SK-N-SH (cell line): ENCODE results near the gene HDGFL2.

Experiments
- EP300 ChIP-seq, 2 experiments: IDR thresholded peaks; 2 replicates each; pipeline versions ENCODE4 v1.4.0 to v1.6.1; 2012; ENCODE audit warnings: borderline replicate concordance in 1 of 2, low read depth in 1 of 2, low read length in 1 of 2
- MXI1 ChIP-seq: IDR thresholded peaks from 2 replicates; pipeline ENCODE4 v1.6.1; 2012; ENCODE audit warnings: mild to moderate bottlenecking, low read depth, low read length, improper control_type of control experiment
- POLR2AphosphoS5 ChIP-seq: IDR thresholded peaks from 2 replicates; pipeline ENCODE4 v1.6.1; 2012; ENCODE audit warnings: low read depth, low read length
- RAD21 ChIP-seq: IDR thresholded peaks from 2 replicates; pipeline ENCODE4 v1.6.1; 2012; ENCODE audit warnings: mild to moderate bottlenecking, low read length
- REST ChIP-seq: IDR thresholded peaks from 2 replicates; pipeline ENCODE4 v1.6.1; 2012; ENCODE audit warnings: mild to moderate bottlenecking, low read depth, low read length, moderate library complexity
- RFX5 ChIP-seq: IDR thresholded peaks from 2 replicates; pipeline ENCODE4 v1.6.1; 2012; ENCODE audit warnings: mild to moderate bottlenecking, improper control_type of control experiment, low read length
- TAF1 ChIP-seq: IDR thresholded peaks from 2 replicates; pipeline ENCODE4 v1.6.1; 2012; ENCODE audit warnings: low read depth, mild to moderate bottlenecking, low read length, moderate library complexity, borderline replicate concordance
- TCF12 ChIP-seq: IDR thresholded peaks from 2 replicates; pipeline ENCODE4 v1.4.0; 2012
- YY1 ChIP-seq: IDR thresholded peaks from 2 replicates; pipeline ENCODE4 v1.4.0; 2012; ENCODE audit warnings: low read depth, mild to moderate bottlenecking
- TF ChIP-seq, protein P1 (sequence below): fragments of 200-600 bp; sonication (generic); IDR thresholded peaks from 2 replicates; pipeline ENCODE4 v1.6.1; 2017; ENCODE audit warnings: antibody characterized with exemption, mild to moderate bottlenecking, moderate library complexity
- TF ChIP-seq, protein P2 (sequence below): fragments of 150-350 bp; IDR thresholded peaks from 2 replicates; pipeline ENCODE4 v1.6.1; 2016; ENCODE audit warnings: mild to moderate bottlenecking, low read depth, low read length
- TF ChIP-seq, protein P3 (sequence below): IDR thresholded peaks from 2 replicates; pipeline ENCODE4 v1.4.0; 2012; ENCODE audit warnings: low read depth, borderline replicate concordance

DNA sequence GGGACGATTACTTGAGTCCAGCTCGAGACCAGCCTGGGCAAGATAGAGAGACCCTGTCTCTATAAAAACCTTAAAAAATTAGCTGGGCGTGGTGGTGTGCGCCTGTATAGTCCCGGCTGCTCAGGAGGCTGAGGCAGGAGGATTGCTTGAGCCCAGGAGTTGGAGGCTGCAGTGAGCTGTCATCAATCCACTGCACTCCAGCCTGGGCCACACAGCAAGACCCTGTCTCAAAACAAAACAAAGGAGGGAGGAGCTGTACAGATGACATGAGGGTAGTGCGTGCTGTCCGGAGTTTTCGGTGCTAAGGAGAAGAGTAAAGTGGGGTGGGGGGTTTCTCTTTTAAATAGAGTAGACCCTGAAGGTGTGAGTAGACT is 22.6 kb downstream of the HDGFL2 start:
- TF ChIP-seq, protein P1, sequence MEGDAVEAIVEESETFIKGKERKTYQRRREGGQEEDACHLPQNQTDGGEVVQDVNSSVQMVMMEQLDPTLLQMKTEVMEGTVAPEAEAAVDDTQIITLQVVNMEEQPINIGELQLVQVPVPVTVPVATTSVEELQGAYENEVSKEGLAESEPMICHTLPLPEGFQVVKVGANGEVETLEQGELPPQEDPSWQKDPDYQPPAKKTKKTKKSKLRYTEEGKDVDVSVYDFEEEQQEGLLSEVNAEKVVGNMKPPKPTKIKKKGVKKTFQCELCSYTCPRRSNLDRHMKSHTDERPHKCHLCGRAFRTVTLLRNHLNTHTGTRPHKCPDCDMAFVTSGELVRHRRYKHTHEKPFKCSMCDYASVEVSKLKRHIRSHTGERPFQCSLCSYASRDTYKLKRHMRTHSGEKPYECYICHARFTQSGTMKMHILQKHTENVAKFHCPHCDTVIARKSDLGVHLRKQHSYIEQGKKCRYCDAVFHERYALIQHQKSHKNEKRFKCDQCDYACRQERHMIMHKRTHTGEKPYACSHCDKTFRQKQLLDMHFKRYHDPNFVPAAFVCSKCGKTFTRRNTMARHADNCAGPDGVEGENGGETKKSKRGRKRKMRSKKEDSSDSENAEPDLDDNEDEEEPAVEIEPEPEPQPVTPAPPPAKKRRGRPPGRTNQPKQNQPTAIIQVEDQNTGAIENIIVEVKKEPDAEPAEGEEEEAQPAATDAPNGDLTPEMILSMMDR, result no peak
- TF ChIP-seq, protein P2, sequence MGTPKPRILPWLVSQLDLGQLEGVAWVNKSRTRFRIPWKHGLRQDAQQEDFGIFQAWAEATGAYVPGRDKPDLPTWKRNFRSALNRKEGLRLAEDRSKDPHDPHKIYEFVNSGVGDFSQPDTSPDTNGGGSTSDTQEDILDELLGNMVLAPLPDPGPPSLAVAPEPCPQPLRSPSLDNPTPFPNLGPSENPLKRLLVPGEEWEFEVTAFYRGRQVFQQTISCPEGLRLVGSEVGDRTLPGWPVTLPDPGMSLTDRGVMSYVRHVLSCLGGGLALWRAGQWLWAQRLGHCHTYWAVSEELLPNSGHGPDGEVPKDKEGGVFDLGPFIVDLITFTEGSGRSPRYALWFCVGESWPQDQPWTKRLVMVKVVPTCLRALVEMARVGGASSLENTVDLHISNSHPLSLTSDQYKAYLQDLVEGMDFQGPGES, result no peak
- TF ChIP-seq REST (no peak), MXI1 (no peak), RAD21 (no peak), EP300 (IDR thresholded peaks at IDR 0.05; ENCODE audit: borderline replicate concordance in 1 of 2, low read depth in 1 of 2, low read length in 1 of 2) (no peak), TCF12 (no peak), YY1 (no peak), TAF1 (no peak), POLR2AphosphoS5 (no peak), RFX5 (no peak)
- TF ChIP-seq, protein P3, sequence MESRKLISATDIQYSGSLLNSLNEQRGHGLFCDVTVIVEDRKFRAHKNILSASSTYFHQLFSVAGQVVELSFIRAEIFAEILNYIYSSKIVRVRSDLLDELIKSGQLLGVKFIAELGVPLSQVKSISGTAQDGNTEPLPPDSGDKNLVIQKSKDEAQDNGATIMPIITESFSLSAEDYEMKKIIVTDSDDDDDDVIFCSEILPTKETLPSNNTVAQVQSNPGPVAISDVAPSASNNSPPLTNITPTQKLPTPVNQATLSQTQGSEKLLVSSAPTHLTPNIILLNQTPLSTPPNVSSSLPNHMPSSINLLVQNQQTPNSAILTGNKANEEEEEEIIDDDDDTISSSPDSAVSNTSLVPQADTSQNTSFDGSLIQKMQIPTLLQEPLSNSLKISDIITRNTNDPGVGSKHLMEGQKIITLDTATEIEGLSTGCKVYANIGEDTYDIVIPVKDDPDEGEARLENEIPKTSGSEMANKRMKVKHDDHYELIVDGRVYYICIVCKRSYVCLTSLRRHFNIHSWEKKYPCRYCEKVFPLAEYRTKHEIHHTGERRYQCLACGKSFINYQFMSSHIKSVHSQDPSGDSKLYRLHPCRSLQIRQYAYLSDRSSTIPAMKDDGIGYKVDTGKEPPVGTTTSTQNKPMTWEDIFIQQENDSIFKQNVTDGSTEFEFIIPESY, result no peak
